NCI-H226 (cell line): ENCODE data around the gene KRT81.
"Not testable (repeated sequence)": the region's sequence is repeated elsewhere in the genome, so short reads cannot be mapped to it uniquely, and the experiment has no call there.

Experiments
- DNase-seq: peaks from one replicate; pipeline ENCODE4 v3.0.0-alpha.2; 2015

Gene KRT81

DNA sequence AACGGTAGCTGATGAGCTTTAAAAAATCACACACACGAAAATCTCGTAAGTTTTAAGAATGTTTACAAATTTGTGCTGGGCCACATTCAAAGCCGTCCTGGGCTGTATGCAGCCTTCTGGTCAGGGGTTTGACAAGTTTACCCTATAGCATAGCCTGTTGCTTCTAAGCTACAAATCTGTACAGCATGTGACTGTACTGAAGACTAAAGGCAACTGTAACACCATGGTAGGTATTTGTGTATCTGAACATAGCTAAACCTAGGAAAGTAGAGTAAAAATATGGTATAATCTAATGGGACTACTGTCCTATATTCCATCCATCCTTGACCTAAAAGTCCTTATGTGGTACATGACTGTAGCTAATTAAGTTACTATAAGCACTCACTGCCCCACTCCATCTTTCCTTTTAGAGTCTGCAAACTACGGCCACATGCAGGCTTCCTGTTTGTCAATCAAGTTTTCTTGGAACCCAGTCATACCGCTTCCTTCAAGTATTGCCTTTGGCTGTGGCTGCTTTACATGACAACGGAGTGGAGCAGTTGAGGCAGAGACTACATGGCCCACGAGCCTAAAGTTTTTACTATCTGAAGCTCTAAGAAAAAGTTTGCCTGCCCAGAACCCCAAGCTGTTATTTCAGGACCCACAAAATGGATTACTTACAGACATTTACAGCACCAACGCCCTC, 39.8 kb downstream of the KRT81 start:
- peak; percentile 43 for DNase-seq

DNA sequence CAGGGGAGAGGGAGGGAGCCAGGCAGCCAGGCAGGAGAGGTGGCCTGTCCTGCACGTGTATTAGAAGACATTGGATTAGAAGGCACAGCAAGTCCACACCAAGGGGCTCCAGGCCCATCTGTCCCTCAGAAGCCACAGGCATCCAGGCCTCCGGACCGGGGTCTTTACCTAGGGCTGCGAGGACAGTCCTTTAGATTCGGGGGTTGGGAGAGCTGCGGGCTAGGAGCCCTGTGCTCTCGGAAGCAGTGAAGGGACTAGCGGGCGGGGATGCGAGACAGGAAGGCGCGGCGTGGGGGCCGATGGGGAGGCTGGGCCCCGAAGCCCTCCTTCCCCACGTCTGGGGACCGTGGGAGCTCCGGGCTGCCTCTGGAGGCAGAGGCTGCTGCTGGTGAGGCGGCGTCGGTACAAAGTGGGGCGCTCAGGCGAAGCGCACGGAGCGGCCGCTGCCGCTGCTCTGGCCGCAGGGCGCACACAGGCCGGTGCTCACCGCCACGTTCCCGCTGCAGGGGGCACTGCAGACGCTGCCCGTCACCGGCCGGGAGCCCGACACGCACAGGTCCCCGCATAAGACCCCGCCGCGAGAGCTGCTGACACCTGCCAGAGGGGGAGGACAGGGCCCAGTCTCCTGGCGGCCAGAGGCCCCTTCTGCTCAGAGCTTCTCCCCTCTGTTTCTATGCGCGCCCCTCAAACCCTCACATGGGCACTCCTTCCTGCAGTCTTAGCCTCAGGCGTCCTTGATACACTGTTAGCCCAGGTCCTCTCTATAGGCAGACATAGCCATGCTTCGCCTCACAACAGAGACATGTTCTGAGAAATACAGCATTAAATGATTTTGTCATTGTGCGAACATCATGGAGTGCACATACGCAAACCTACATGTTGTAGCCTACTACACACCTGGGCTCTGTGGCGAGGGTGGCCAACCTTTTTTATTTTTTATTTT, 41.0 kb downstream of the KRT81 start:
- DNase-seq = no peak

DNA sequence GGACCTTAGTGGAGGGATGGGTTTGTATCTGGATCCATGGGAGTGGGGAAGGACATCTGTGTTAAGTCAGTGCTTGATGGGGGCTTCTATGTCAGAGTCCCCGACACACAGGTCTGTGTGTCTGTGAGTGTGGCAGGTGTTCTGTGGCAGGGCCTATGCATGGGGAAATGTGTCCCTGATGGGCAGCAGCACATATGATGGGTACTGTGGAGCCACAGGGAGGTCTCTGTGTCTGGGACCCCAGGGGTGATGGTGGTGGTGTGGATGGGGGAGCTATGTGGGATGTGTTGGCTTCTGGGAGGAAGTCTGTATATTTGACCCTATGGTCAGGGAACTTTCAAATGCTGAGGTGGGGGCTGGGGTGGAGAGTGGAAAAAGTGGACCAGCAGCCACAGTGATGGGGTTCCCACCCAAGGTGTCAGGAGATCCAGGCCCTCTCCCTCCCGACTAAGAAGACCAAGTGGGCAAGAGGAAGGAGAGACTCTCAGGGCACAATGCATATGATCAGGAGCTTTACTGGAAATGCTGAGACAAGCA, 41.8 kb downstream of the KRT81 start:
- no peak for DNase-seq

DNA sequence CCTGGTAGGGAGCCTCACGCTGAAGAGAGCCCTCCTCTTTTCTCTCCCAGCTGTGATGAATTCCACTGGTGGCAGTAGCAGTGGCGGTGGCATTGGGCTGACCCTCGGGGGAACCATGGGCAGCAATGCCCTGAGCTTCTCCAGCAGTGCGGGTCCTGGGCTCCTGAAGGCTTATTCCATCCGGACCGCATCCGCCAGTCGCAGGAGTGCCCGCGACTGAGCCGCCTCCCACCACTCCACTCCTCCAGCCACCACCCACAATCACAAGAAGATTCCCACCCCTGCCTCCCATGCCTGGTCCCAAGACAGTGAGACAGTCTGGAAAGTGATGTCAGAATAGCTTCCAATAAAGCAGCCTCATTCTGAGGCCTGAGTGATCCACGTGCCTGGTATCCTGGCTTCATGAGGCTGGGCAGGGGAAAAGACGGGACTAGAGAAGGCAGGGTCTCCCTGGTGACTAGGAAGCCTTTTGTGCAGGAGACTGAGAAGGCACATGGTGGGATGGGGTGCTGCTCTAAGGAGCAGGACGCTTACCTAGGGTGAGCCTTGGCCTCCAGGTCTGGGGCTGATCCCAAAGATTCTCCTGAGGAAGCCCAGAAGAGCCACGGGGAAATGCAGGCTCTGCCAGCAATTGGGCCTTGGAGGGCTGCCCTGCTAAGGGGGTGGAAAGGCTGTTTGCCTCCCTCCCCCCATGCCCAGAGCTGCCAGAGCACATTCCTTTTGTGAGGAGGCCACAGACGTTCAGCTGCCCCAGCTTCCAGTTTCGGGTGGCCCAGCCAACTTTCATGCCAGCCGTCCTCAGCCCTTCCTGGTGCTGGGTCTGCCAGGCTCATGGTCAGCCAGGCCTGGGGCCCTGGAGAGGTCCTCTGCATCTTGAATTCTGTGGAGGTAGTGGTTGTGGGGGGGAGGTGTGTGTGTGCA, 42.5 kb downstream of the KRT81 start:
- no peak for DNase-seq

DNA sequence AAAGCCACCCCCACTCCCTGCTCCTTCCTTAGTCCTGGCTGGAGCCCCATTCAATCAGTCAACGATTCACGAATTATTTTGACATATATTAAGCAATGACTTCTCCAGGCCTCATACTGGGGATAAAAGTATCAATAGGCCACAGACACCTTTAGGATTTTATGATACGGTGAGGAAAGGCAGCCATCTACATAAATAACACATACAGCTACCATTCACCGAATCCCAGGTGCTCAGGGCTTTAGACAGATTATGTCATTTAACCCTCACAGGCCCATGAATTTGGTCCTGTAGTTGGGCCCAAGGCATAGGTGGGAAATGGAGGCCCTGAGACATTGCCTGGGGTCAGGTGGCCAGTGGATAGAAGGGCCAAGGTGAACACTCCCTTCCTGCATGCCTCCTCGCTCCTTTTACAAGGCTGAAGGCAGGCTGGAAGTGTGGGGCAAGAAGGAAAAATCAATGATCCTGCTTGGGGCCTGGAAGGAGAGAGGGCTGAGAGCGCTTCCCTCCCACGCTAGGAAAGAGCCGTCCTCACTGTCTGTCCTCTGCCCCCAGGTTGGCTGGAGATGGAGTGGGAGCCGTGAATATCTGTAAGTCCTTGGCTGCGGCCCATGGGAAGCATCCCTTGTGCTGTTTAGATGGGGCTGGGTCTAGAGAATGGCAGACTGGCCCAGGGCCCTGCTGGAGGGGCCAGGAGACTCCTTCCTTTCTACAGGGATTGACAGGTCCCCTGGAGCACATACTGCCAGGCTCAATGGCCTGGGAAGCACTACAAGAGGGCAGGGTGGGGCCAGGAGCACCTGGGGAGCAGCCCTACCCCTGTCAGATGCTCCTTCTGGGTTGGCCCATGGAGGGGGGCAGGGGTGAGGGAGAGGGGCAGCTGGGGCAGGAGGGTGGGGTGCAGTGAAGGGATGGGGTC, 43.5 kb downstream of the KRT81 start:
- DNase-seq = no peak

DNA sequence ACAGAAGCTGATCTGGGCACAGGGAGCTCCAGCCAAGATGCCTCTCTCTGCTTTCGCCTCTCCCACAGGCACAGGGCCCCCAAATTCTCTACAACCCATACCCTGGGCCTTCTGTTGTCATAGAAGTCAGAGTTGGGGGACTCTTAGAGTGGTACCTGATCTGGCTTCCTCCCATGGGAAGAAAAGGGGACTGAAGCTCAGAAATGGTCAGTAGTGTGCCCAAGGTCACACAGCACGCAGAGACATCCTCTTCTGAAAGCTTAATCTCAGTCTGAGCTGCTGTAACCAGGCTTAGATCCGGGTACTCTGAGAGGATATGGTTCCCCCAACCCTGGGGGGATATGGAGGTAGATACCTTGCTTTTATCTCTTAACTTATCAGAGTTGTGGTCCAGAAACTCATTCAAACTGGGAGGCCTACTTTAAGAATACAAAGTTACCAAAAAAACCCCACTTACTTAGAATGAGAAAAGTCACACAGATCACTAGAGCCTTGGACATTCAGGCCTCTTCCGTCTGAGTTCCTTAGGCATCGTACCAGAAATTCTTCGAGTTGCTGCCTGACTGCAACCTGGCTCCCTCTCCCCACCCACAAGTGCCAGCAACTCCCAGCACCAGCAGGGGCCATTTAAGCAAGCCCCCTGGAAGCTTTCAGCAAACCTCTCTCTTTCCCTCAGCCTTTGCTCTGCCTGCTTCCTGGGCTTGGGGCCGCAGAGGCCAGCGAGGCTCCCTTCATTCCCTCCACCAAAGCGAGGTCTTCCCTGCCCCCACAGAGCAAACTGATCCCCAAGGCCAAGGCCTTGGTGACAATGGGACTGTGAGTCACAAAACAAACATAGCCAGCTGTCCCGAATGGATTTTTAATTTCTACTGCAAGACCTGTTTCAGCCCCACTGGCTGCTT, 44.4 kb downstream of the KRT81 start:
- DNase-seq = no peak

DNA sequence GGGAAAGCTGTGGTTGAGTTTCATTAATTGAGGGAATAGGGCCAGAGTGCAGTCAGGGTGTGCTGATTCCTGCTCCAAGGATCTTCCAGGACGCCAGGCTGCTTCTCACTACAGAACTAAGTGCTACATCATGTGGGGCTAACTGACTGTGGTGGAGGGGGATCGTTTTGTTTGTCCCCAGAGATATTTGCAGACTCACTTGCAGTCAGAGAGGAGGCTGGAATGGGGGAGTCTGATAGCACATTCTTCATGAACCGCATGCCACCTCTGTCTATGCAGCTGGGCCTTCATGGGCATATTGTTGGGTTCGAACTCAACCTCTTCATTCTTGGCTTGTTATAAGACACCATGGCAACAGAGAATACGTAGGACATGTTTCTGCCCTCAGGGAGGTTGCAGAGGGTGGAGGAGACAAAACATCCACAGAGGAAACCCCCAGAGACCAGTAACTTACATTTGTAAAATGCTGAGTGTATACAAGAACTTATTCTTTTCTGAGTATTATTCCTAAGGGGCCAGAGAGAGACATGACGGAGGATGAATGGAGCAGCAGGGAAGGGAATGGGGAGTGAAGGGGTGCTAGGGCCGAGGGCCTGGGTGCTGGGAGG, 45.3 kb downstream of the KRT81 start:
- no peak for DNase-seq

DNA sequence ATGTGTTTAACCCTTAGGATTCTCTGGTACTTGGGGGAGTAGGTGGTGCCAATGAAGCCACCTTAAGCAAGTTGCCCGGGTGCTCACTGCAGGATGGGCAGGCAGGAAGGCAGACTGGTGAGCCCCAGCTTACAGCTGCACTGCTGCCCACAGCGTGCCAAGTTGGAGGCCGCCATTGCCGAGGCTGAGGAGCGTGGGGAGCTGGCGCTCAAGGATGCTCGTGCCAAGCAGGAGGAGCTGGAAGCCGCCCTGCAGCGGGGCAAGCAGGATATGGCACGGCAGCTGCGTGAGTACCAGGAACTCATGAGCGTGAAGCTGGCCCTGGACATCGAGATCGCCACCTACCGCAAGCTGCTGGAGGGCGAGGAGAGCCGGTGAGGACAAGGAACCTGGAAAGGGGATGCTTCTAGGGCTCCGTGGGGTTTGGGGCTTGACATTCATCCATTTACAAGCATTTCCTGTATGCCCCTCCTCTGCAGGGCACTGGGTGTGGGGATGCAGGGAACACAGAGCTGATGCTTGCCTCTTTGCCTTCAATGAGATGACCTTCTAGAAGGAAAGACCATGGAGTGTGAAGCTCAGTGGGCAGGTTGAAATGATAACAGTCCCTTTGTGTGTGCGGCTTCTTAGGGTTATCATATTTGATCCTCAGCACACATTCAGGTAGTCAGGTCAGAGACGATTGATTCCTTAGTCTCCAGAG, 45.9 kb downstream of the KRT81 start:
- no peak for DNase-seq

DNA sequence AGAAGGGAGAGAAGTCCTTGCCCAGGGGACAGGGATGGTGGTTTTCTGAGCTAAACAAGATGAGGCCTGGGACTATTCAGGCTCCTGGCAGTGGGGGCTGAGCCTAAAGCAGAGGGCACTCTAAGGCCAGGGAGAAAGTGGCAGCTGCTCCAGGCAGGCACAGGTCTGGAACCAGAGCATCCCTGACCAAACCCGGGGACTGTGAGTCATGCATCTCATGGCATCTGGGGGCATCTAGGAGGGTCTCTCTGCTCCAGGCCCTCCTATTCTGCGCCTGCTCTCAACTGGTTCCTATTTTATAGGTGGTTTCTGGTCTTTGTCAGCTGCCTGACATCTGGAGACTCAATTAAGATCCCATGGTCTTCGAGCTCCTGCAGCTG, 46.7 kb downstream of the KRT81 start:
- no peak for DNase-seq

DNA sequence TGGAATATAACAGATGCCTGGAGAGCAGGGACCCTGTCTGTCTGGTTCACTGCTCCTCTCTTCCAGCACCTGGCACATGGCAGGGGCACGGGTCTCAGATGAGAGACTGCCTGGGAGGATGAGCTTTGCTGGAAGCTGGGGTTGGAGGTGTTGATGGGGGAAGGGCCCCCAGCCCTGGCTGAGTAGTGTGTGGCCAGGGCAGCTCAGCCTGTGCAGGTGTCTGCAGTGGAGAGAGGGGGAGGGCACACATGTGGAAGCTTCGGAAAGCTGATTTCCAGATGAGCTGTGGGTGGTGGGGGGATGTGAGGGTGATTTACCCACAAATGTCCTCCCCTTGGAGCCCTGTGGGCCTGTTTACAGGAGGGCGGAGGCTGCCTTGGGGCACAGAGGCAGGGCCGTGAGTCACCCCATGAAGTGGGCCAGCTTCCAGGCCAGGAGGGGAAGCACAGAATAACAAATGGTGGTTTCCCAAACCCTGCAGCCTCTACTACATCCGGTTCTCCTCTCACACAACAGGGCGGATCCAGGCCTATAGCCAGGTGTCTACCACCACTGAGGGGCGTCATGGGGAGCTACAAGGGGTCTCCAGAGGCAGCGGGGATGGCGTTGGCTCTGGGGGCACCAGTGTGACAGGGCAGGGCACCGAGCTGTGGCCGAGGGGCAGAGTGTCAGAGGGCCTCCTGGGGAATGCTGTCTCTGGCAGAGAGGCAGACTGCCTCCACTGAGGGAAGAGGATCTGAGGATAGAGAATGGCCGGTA, 47.3 kb downstream of the KRT81 start:
- DNase-seq = peak; percentile 93

DNA sequence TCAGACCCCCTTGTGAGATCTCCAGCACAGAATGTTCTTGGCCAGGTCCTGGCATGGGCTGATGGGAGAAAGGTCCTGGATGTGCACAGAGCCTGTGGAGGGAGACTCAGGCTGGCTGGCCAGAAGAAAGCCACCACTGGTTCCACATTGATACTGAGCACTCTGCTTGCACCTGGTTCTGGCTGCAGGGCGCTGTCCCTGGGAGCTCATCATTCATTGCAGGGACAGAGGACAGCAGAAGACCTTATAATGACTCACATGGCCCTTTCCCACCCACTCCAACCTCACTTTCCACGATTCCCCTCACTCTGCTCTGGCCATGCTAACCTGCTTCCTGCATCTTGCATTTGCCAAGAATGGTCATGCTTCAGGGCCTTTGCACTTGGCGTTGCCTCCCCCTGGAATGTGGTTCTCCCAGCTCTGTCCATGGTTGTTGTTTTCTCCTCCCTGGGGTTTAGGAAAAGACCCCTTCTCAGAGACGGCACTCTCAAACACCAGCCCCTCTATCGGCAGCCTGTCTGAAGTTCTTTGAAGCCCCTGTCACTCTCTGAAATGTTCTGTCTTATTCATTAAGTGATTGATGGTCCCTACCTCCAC, 48.0 kb downstream of the KRT81 start:
- DNase-seq = no peak

DNA sequence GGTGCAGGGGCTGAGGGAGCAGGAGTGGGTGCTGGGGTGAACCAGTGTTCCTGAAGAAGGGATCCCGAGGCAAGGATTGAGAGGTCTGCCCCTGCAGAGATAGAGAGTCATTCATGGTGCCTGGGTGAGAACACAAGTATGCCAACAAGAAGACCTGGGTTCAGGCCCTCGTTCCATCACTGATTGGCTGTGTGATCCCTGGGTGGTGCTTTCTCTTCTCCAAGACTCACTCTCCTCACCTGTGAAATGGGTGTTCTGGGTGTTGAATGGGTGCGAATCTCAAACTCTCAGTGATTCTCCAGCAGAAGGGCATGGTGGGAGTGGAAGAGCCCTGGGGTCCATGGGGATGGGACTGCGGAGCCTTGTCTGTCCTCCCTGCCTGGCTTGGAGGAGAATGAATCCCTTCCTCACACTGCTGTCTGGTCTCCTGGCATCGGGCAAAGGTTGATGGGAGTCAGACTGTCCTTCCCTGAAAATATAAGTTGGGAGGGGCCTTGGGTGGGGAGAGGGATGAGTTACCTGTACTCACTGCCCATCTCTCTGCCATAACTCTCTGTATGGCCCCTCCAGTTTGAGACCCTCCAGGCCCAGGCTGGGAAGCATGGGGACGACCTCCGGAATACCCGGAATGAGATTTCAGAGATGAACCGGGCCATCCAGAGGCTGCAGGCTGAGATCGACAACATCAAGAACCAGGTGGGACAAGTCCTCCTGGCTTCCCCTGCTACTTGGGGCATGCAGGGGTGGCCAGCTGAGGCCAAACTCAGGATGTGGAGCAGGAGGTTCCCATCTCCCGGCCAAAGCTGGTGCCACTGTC, 48.7 kb downstream of the KRT81 start:
- no peak for DNase-seq

DNA sequence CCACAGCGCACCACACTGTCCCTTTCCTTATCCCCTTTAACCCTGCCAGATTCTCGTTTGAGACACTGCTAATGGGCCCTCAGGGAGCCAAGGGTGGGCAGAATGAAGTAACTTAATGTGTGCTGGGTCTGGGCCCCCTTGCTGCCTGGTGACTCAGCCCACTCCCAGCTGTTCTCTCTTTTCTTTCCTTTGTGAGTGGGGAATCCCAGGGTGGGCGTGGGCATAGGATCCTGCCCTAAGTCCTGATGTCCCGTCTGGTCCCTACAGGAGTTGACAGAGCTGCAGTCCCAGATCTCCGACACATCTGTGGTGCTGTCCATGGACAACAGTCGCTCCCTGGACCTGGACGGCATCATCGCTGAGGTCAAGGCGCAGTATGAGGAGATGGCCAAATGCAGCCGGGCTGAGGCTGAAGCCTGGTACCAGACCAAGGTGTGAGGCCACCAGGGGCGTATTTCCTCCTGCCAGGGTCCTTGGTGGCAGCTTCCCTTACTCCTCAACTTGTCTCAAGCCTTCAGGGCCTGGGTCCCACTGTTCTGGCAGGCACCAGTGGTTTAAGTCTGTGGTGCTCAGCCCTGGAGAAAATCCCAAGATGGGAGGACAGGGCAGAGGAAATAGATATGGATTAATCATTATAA, 50.0 kb downstream of the KRT81 start:
- DNase-seq = no peak

DNA sequence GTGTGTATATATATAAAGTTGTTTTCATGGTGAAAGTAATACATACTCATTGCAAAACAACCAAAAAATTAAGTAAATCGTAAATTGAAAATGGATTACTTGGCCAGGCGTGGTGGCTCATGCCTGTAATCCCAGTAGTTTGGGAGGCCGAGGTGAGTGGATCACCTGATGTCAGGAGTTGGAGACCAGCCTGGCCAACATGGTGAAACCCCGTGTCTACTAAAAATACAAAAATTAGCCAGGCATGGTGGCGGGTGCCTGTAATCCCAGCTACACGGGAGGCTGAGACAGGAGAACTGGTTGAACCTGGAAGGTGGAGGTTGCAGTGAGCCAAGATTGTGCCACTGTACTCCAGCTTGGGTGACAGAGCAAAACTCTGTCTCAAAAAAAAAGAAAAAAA, 51.1 kb downstream of the KRT81 start:
- DNase-seq = not testable (repeated sequence)

DNA sequence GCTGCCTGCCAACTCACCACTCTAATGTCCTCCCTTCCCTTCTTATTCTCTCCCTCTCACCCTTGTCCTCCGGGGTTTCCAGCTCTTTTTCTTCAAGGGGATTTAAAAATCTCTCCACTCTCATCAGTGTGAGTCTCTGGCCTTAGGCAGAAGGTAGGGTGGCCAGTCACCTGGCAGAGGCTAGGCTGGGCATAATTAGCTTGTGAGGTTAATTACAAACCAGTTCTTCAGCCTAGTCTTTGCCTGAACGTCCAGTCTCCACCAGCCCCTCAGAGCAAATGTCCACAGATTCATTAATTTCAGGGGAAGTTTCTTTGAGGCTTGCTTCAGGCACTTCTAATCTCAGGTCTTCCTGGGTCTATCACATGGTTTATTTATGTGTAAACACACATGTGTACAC, 51.6 kb downstream of the KRT81 start:
- no peak for DNase-seq

DNA sequence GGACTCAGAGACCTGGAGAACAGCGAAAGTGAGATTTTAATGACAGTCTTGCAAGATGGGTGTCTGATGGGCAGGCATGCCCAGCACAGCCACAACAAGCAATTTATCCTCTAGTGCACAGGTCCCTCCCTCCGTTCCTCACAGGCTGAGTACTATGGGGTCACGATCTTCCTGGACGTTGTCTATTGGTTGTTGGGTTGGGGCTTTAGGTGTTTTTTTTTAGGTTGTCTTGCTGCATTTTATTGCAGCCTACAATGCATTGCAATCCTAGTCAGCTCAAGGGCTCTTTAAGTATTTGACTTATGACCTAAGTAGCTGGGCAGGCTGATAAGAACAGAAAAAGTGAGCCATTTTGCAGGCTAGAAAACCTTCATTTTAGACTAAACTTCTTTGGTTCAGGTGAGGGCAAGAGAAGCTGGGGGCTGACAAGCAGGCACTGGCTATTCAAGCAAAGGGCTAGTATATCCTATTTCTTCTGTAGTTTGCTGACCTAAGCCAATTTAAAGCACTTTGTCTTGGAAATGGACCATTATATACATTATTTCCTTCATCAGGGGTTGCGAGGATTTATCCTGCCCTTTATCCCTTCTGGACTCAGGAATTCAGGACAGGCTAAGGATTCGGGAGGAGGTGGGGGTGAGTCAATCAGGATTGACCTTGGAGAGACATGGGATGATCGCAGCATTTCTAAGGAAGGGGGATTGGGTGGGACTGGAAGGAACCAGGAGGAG, 52.3 kb downstream of the KRT81 start:
- DNase-seq = no peak
